Natural killer cell (primary cell): Measurements from ENCODE around the gene DNASE1L2. TPM values are rescaled to one million over a fixed set of nuclear protein-coding genes. Genes with fewer than 3 reads are reported as not detected.

Source experiments
- ATAC-seq, 3 donors: fragments of 150-1000 bp in 2 of 3; fragments of 200-7000 bp in 1 of 3; cut with Tn5 transposase; 1 replicate in 1 of 3; 2 replicates in 2 of 3; pipeline ENCODE4 v1.10.0; 2021; ENCODE audit warnings: mild to moderate bottlenecking in 2 of 3, moderate library complexity in 2 of 3
- DNase-seq, 2 donors: peaks; one replicate each; pipeline versions ENCODE4 v3.0.0 to v3.0.0-alpha.2; 2013 to 2021; ENCODE audit warnings: mixed read lengths in 1 of 2
- H3K27ac ChIP-seq: one replicate; pipeline ENCODE4 v1.5.1; 2013; ENCODE audit warnings: mild to moderate bottlenecking, low read length
- H3K27me3 ChIP-seq: one replicate; pipeline ENCODE4 v1.6.1; 2013; ENCODE audit warnings: low read length; ENCODE audit not compliant: control insufficient read depth, insufficient read depth
- H3K36me3 ChIP-seq: one replicate; pipeline ENCODE4 v1.6.1; 2013; ENCODE audit warnings: low read length; ENCODE audit not compliant: control insufficient read depth, insufficient read depth
- H3K4me1 ChIP-seq: one replicate; pipeline ENCODE4 v1.6.1; 2013; ENCODE audit warnings: low read length; ENCODE audit not compliant: control insufficient read depth, insufficient read depth
- H3K4me3 ChIP-seq: one replicate; pipeline ENCODE4 v1.5.1; 2013; ENCODE audit warnings: low read length
- H3K9me3 ChIP-seq: one replicate; pipeline ENCODE4 v1.6.1; 2013; ENCODE audit warnings: low read length; ENCODE audit not compliant: control insufficient read depth, insufficient read depth
- H3K27ac Mint-ChIP-seq, 2 donors: one replicate each; pipeline ENCODE4 v1.8.0; 2022; ENCODE audit warnings: mild to moderate bottlenecking in 2 of 2, mixed read lengths in 2 of 2, moderate library complexity in 1 of 2
- H3K27me3 Mint-ChIP-seq, 2 donors: one replicate each; pipeline ENCODE4 v1.8.0; 2022; ENCODE audit warnings: low read depth in 2 of 2, mixed read lengths in 2 of 2
- H3K36me3 Mint-ChIP-seq: one replicate; pipeline ENCODE4 v1.8.0; 2022; ENCODE audit warnings: mixed read lengths
- H3K4me1 Mint-ChIP-seq, 2 donors: one replicate each; pipeline ENCODE4 v1.8.0; 2022; ENCODE audit warnings: mixed read lengths in 2 of 2
- H3K4me3 Mint-ChIP-seq: one replicate; pipeline ENCODE4 v1.8.0; 2022; ENCODE audit warnings: mild to moderate bottlenecking, moderate library complexity, mixed read lengths
- H3K9me3 Mint-ChIP-seq, 2 donors: one replicate each; pipeline ENCODE4 v1.8.0; 2022; ENCODE audit warnings: mixed read lengths in 2 of 2
- CTCF ChIP-seq: fragments of 200-600 bp; IDR thresholded peaks from one replicate; pipeline ENCODE4 v1.8.0; 2022; ENCODE audit warnings: antibody characterized with exemption
- WGBS: methylation state at CpG from one replicate; pipeline ENCODE4 v1.1.7; 2013; ENCODE audit warnings: missing lambda C conversion rate; ENCODE audit not compliant: insufficient coverage; 5-methylcytosine and 5-hydroxymethylcytosine counted together
- intact Hi-C: fragments of 100-400 bp; cut with micrococcal nuclease; formaldehyde crosslinking; loops from one replicate; pipeline ENCODE4 v1.14.2; 2022
- total RNA-seq, 4 donors: library from RNA; stranded (reverse); fragments of 120-200 nt in 1 of 4; gene quantifications; one replicate each; pipeline versions ENCODE4 v1.2.3 to v1.2.4, GENCODE V29; 2013 to 2022

DNASE1L2 gene
- total RNA-seq, 3 donors from 2014 or later (not counting 1 experiment from before 2014, with no cell fraction given) = 0.19 to 1.4 (median 0.77) TPM

DNA sequence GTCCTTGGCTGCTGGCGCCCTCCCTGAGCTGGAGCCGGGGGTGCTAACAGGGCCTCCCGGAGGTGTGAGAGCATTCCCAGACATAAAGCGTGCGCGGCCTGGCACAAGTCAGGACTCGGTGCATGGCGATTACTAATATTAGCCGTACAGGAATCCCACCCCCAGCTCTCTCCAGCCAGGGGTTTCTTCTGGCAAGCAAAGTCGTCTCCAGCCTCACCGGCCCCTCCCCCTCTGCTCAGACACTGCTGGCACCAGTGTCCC lies 44.9 kb upstream of the DNASE1L2 start:
- Mint-ChIP-seq H3K27ac (no peak overlapping the region), H3K4me1 (peaks cover 0 to 5% of the 10 kb centered on the region in 2 donors), H3K4me3 (no peak overlapping the region), H3K36me3 (no peaks in the 10 kb centered on the region), H3K9me3 (no peaks in the 10 kb centered on the region), H3K27me3 (peaks cover 0 to 5% of the 10 kb centered on the region in 2 donors)
- Histone ChIP-seq H3K27ac (no peak overlapping the region), H3K4me3 (no peak overlapping the region), H3K36me3 (no peaks in the 10 kb centered on the region), H3K9me3 (no peaks in the 10 kb centered on the region), H3K27me3 (peaks cover 19% of the 10 kb centered on the region), H3K4me1 (peaks cover 11% of the 10 kb centered on the region)
- intact Hi-C loops = no loop called here
- DNase-seq = no peak
- ATAC-seq = no peak
- WGBS = 92% methylated on average over 11 of the region's 11 CpGs
- no peak for TF ChIP-seq CTCF

- no peaks in the 10 kb centered on the region for H3K36me3 Mint-ChIP-seq
- no peak for ATAC-seq
- Histone ChIP-seq H3K9me3 (no peaks in the 10 kb centered on the region), H3K4me1 (peaks cover 15% of the 10 kb centered on the region), H3K4me3 (no peak overlapping the region), H3K27ac (no peak overlapping the region), H3K36me3 (no peaks in the 10 kb centered on the region), H3K27me3 (peaks cover 39% of the 10 kb centered on the region)
- no peak overlapping the region for H3K4me3 Mint-ChIP-seq
- WGBS = 76% methylated on average over 16 of the region's 16 CpGs
- H3K4me1 Mint-ChIP-seq = peaks cover 0 to 5% of the 10 kb centered on the region in 2 donors
- H3K27me3 Mint-ChIP-seq = peaks cover 11 to 18% of the 10 kb centered on the region in 2 donors
- no peak for TF ChIP-seq CTCF
- H3K27ac Mint-ChIP-seq = no peak overlapping the region
- DNase-seq = peak in 1 of 2 donors; percentile 35
- no peaks in the 10 kb centered on the region for H3K9me3 Mint-ChIP-seq
- intact Hi-C loops = no loop called here
These were observed 41.9 kb upstream of the DNASE1L2 start for GRCh38 chr16:2194166-2194834.

GRCh38 chr16:2194852-2195321 lies 41.4 kb upstream of the DNASE1L2 start:
- H3K4me3 Mint-ChIP-seq = peak overlapping the region; percentile 45
- whole genome bisulfite sequencing = 19% methylated on average over 10 of the region's 10 CpGs
- intact Hi-C loops = no loop called here

More at GRCh38 chr16:2194852-2195321, 41.4 kb upstream of the DNASE1L2 start:
- no peak overlapping the region for H3K27ac Mint-ChIP-seq
- H3K9me3 ChIP-seq = no peaks in the 10 kb centered on the region
- H3K36me3 Mint-ChIP-seq = no peaks in the 10 kb centered on the region
- peaks cover 0 to 5% of the 10 kb centered on the region in 2 donors for H3K4me1 Mint-ChIP-seq
- peaks cover 11 to 19% of the 10 kb centered on the region in 2 donors for H3K27me3 Mint-ChIP-seq
- no peak overlapping the region for H3K27ac ChIP-seq
- no peak overlapping the region for H3K4me3 ChIP-seq
- ATAC-seq (peak; percentile 59 to 70 (median 68)), DNase-seq (peak in 1 of 2 donors; percentile 80)
- H3K4me1 ChIP-seq = peaks cover 15% of the 10 kb centered on the region
- peaks cover 39% of the 10 kb centered on the region for H3K27me3 ChIP-seq
- no peaks in the 10 kb centered on the region for H3K36me3 ChIP-seq
- H3K9me3 Mint-ChIP-seq = no peaks in the 10 kb centered on the region
- TF ChIP-seq CTCF = no peak
